ENCODE measurements around the gene ALG12. TPM values are rescaled to one million over a fixed set of nuclear protein-coding genes. Genes with fewer than 3 reads are reported as not detected.

ALG12 gene
- polyA plus RNA-seq, 1 of the 3 experiments (the other 2 are of a cell fraction), result 9.9 TPM

DNA sequence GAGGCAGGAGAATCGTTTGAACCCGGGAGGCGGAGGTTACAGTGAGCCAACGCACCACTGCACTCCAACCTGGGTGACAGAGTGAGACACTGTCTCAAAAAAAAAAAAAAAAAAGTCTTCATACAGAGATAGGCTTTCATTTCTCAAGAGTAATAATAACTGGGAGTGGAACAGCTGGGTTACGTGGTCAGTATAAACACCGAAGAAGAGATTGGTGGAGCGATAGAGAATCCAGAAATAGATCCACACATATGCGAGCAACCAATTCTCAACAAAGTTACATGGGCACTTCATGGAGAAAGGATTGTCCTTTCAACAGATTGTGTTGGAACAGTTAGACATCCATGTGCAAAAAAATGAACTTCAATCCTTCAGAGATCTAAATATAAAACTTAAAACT, 40.0 kb downstream of the ALG12 start:
- TF ChIP-seq MEF2A (IDR thresholded peaks at IDR 0.05; ENCODE audit: borderline replicate concordance, low read depth) (no peak), RFX5 (IDR thresholded peaks at IDR 0.05; ENCODE audit: low read length) (no peak), TAF1 (IDR thresholded peaks at IDR 0.05; ENCODE audit: borderline replicate concordance, low read depth, low read length) (no peak), SIN3A (IDR thresholded peaks at IDR 0.05; ENCODE audit: borderline replicate concordance, low read depth, low read length) (no peak), NRF1 (IDR thresholded peaks at IDR 0.05; ENCODE audit: low read depth, low read length) (no peak), ELF1 (IDR thresholded peaks at IDR 0.05) (no peak), CHD2 (IDR thresholded peaks at IDR 0.05; ENCODE audit: low read length, partially characterized antibody) (no peak), JUND (IDR thresholded peaks at IDR 0.05) (no peak), TCF12 (IDR thresholded peaks at IDR 0.05) (no peak)
- TF ChIP-seq, protein P1, sequence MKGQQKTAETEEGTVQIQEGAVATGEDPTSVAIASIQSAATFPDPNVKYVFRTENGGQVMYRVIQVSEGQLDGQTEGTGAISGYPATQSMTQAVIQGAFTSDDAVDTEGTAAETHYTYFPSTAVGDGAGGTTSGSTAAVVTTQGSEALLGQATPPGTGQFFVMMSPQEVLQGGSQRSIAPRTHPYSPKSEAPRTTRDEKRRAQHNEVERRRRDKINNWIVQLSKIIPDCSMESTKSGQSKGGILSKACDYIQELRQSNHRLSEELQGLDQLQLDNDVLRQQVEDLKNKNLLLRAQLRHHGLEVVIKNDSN (IDR thresholded peaks at IDR 0.05; ENCODE audit: borderline replicate concordance, low read depth), result no peak
- peaks cover 56% of the 10 kb centered on the region for H4K20me1 ChIP-seq (ENCODE audit: insufficient read depth)
- no peaks in the 10 kb centered on the region for H3K9me3 ChIP-seq
- H3K79me2 ChIP-seq (ENCODE audit: insufficient read depth), result peaks cover 95% of the 10 kb centered on the region
- no peak overlapping the region for H3K4me2 ChIP-seq
- no peak for DNase-seq
- H3K27ac ChIP-seq (ENCODE audit: low read depth in 2 of 2, low read length in 1 of 2), result no peak overlapping the region
- ChIA-PET POLR2A (no interaction called here), CTCF (no interaction called here)
- no peak overlapping the region for H3K4me3 ChIP-seq (ENCODE audit: low read depth in 2 of 2, low read length in 1 of 2)
- 90% methylated on average over 8 of the region's 8 CpGs for WGBS (ENCODE audit: low lambda C conversion rate)
- H3K9ac ChIP-seq, result no peak overlapping the region
- H3F3A ChIP-seq (replicated peaks; ENCODE audit: insufficient read depth), result no peaks in the 10 kb centered on the region
- peaks cover 0 to 20% of the 10 kb centered on the region in 2 experiments for H3K36me3 ChIP-seq (replicated peaks in 1 of 2; ENCODE audit: control insufficient read depth in 1 of 2, insufficient read depth in 2 of 2, low read length in 1 of 2)
- H3K9me2 ChIP-seq, result no peaks in the 10 kb centered on the region
- no peaks in the 10 kb centered on the region for H3K27me3 ChIP-seq (ENCODE audit: insufficient read depth)
- no peak overlapping the region for H2AFZ ChIP-seq (ENCODE audit: low read depth)
- no peaks in the 10 kb centered on the region; a peak in 1 of 4 replicates for H3K4me1 ChIP-seq (ENCODE audit: control insufficient read depth in 1 of 2, insufficient read depth in 2 of 2, low read depth in 1 of 2, low read length in 1 of 2)

DNA sequence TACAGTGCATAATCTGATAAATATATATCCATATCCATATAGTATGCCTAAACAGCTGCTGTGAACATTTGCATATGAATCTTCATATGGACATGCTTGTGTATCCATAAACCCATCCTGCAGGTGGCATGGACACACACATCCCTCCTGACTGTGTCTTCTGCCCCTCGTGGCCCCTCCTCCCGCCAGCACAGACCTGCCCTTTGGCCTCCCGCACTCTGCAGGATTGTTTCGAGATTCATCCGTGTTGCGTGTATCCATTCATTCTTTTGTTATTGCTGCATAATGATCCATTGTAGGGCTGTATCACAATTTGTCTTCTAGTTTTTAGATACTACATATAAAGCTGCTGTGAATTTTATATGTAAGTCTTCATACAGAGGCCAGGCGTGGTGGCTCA, 40.6 kb downstream of the ALG12 start:
- no peak for TF ChIP-seq RFX5 (IDR thresholded peaks at IDR 0.05; ENCODE audit: low read length)
- no peak for TF ChIP-seq FOSL2 (IDR thresholded peaks at IDR 0.05; ENCODE audit: borderline replicate concordance, low read depth)
- TF ChIP-seq POLR2AphosphoS5 (IDR thresholded peaks at IDR 0.05; ENCODE audit: low read depth, low read length), result no peak
- TF ChIP-seq NRF1 (IDR thresholded peaks at IDR 0.05; ENCODE audit: low read depth, low read length), result no peak
- TF ChIP-seq, protein P2, sequence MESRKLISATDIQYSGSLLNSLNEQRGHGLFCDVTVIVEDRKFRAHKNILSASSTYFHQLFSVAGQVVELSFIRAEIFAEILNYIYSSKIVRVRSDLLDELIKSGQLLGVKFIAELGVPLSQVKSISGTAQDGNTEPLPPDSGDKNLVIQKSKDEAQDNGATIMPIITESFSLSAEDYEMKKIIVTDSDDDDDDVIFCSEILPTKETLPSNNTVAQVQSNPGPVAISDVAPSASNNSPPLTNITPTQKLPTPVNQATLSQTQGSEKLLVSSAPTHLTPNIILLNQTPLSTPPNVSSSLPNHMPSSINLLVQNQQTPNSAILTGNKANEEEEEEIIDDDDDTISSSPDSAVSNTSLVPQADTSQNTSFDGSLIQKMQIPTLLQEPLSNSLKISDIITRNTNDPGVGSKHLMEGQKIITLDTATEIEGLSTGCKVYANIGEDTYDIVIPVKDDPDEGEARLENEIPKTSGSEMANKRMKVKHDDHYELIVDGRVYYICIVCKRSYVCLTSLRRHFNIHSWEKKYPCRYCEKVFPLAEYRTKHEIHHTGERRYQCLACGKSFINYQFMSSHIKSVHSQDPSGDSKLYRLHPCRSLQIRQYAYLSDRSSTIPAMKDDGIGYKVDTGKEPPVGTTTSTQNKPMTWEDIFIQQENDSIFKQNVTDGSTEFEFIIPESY (IDR thresholded peaks at IDR 0.05; ENCODE audit: borderline replicate concordance, low read depth), result no peak
- no peak for TF ChIP-seq MEF2A (IDR thresholded peaks at IDR 0.05; ENCODE audit: borderline replicate concordance, low read depth)
- no peak for TF ChIP-seq TAF1 (IDR thresholded peaks at IDR 0.05; ENCODE audit: borderline replicate concordance, low read depth, low read length)
- TF ChIP-seq, protein P3, sequence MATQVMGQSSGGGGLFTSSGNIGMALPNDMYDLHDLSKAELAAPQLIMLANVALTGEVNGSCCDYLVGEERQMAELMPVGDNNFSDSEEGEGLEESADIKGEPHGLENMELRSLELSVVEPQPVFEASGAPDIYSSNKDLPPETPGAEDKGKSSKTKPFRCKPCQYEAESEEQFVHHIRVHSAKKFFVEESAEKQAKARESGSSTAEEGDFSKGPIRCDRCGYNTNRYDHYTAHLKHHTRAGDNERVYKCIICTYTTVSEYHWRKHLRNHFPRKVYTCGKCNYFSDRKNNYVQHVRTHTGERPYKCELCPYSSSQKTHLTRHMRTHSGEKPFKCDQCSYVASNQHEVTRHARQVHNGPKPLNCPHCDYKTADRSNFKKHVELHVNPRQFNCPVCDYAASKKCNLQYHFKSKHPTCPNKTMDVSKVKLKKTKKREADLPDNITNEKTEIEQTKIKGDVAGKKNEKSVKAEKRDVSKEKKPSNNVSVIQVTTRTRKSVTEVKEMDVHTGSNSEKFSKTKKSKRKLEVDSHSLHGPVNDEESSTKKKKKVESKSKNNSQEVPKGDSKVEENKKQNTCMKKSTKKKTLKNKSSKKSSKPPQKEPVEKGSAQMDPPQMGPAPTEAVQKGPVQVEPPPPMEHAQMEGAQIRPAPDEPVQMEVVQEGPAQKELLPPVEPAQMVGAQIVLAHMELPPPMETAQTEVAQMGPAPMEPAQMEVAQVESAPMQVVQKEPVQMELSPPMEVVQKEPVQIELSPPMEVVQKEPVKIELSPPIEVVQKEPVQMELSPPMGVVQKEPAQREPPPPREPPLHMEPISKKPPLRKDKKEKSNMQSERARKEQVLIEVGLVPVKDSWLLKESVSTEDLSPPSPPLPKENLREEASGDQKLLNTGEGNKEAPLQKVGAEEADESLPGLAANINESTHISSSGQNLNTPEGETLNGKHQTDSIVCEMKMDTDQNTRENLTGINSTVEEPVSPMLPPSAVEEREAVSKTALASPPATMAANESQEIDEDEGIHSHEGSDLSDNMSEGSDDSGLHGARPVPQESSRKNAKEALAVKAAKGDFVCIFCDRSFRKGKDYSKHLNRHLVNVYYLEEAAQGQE (IDR thresholded peaks at IDR 0.05; ENCODE audit: low read depth, low read length), result no peak
- no peak for TF ChIP-seq CHD2 (IDR thresholded peaks at IDR 0.05; ENCODE audit: low read length, partially characterized antibody)
- TF ChIP-seq SIN3A (IDR thresholded peaks at IDR 0.05; ENCODE audit: borderline replicate concordance, low read depth, low read length), result no peak
- WGBS (ENCODE audit: low lambda C conversion rate), result 93% methylated on average over 7 of the region's 7 CpGs
- Histone ChIP-seq H3K27ac (ENCODE audit: low read depth in 2 of 2, low read length in 1 of 2) (no peak overlapping the region), H2AFZ (ENCODE audit: low read depth) (no peak overlapping the region), H3K4me3 (ENCODE audit: low read depth in 2 of 2, low read length in 1 of 2) (no peak overlapping the region; a peak in 1 of 4 replicates), H3K27me3 (ENCODE audit: insufficient read depth) (no peaks in the 10 kb centered on the region), H3K36me3 (replicated peaks in 1 of 2; ENCODE audit: control insufficient read depth in 1 of 2, insufficient read depth in 2 of 2, low read length in 1 of 2) (peaks cover 0 to 20% of the 10 kb centered on the region in 2 experiments), H3K9ac (no peak overlapping the region), H4K20me1 (ENCODE audit: insufficient read depth) (peaks cover 58% of the 10 kb centered on the region), H3K4me1 (ENCODE audit: control insufficient read depth in 1 of 2, insufficient read depth in 2 of 2, low read depth in 1 of 2, low read length in 1 of 2) (no peaks in the 10 kb centered on the region; a peak in 1 of 4 replicates), H3K9me2 (no peaks in the 10 kb centered on the region), H3K4me2 (no peak overlapping the region), H3F3A (replicated peaks; ENCODE audit: insufficient read depth) (no peaks in the 10 kb centered on the region), H3K79me2 (ENCODE audit: insufficient read depth) (peaks cover 96% of the 10 kb centered on the region), H3K9me3 (no peaks in the 10 kb centered on the region)
- no peak for DNase-seq
- POLR2A ChIA-PET, result no interaction called here
- CTCF ChIA-PET, result interaction anchor here (0.8 to 1.1 kb wide), 2 partner anchors 14 to 183 kb away, joined by 3 read pairs; no protein-coding TSS in a partner anchor
